AG04450 (cell line): ENCODE results near the gene ITSN1. TPM values are rescaled to one million over a fixed set of nuclear protein-coding genes. Genes with fewer than 3 reads are reported as not detected.

Experiments
- CTCF ChIA-PET: fragments of 300-600, 350-600 bp; formaldehyde crosslinking; extraction: SDS; loops from one replicate; lab custom pipeline; 2022; ENCODE audit warnings: antibody characterized with exemption, inconsistent platforms; lab: Charles Lee
- POLR2A ChIA-PET: fragments of 350-600 bp; formaldehyde crosslinking; extraction: SDS; loops from one replicate; lab custom pipeline; 2021; ENCODE audit warnings: antibody characterized with exemption, inconsistent platforms; lab: Yijun Ruan, JAX
- DNase-seq: peaks from one replicate; pipeline ENCODE4 v3.0.0-alpha.2; 2011; ENCODE audit warnings: low read depth, low spot score
- H3K27ac ChIP-seq: one replicate; pipeline ENCODE4 v1.5.1; 2012; ENCODE audit warnings: low read depth, low read length, control low read depth
- H3K27me3 ChIP-seq: one replicate; pipeline ENCODE4 v1.6.0; 2012; ENCODE audit warnings: low read length; ENCODE audit not compliant: control insufficient read depth, insufficient read depth
- H3K4me3 ChIP-seq: 2 replicates; pipeline ENCODE4 v1.5.1; 2011; ENCODE audit warnings: mild to moderate bottlenecking, low read depth, low read length, control low read depth
- H3K9me3 ChIP-seq: 2 replicates; pipeline ENCODE4 v1.5.1; 2012; ENCODE audit warnings: low read length; ENCODE audit not compliant: control insufficient read depth, insufficient read depth
- CTCF ChIP-seq: IDR thresholded peaks from 2 replicates; pipeline ENCODE4 v1.5.1; 2011; ENCODE audit warnings: low read depth, low read length, control low read depth, inconsistent platforms
- polyA plus RNA-seq: library from polyadenylated mRNA; depleted of rRNA; stranded (reverse); fragments of >200 nt; gene quantifications from 2 replicates; pipeline ENCODE4 v1.2.3, GENCODE V29; 2011

Gene ITSN1
- polyA plus RNA-seq, 1 experiment: 51.5 TPM

GRCh38 chr21:33732038-33732437 lies 89.7 kb downstream of the ITSN1 start:
- no peak for DNase-seq
- no peak overlapping the region for H3K4me3 ChIP-seq
- TF ChIP-seq CTCF: no peak
- H3K27me3 ChIP-seq: no peaks in the 10 kb centered on the region
- CTCF ChIA-PET: no interaction called here
- no peak overlapping the region for H3K27ac ChIP-seq
- H3K9me3 ChIP-seq: no peaks in the 10 kb centered on the region
- POLR2A ChIA-PET: no interaction called here

GRCh38 chr21:33733601-33734000 lies 91.3 kb downstream of the ITSN1 start:
- H3K27ac ChIP-seq: no peak overlapping the region
- no peak for DNase-seq
- H3K4me3 ChIP-seq: no peak overlapping the region
- H3K9me3 ChIP-seq: no peaks in the 10 kb centered on the region
- H3K27me3 ChIP-seq: no peaks in the 10 kb centered on the region
- no peak for TF ChIP-seq CTCF
- POLR2A ChIA-PET: interaction anchor here (0.6 to 1.3 kb wide), 2 partner anchors 27 to 450 kb away, joined by 4 to 6 read pairs; no protein-coding TSS in a partner anchor
- CTCF ChIA-PET: interaction anchor here (0.6 to 1.6 kb wide), 3 partner anchors 11 to 128 kb away, joined by 4 to 6 read pairs (median 5); no protein-coding TSS in a partner anchor

- H3K9me3 ChIP-seq: no peaks in the 10 kb centered on the region
- no peaks in the 10 kb centered on the region for H3K27me3 ChIP-seq
- POLR2A ChIA-PET: interaction anchor here (0.6 to 1.3 kb wide), 2 partner anchors 26 to 450 kb away, joined by 4 to 6 read pairs; no protein-coding TSS in a partner anchor
- no peak for TF ChIP-seq CTCF
- peak; percentile 6 for DNase-seq
- no peak overlapping the region for H3K27ac ChIP-seq
- H3K4me3 ChIP-seq: no peak overlapping the region
- CTCF ChIA-PET: interaction anchor here (0.6 to 1.6 kb wide), 4 partner anchors 12 to 129 kb away, joined by 3 to 6 read pairs (median 4); no protein-coding TSS in a partner anchor
Measured at GRCh38 chr21:33734291-33734690, 92.0 kb downstream of the ITSN1 start.

GRCh38 chr21:33734818-33735217 lies 92.5 kb downstream of the ITSN1 start:
- Histone ChIP-seq H3K4me3 (no peak overlapping the region), H3K27ac (no peak overlapping the region), H3K9me3 (no peaks in the 10 kb centered on the region), H3K27me3 (no peaks in the 10 kb centered on the region)
- ChIA-PET CTCF (interaction anchor here (0.6 to 1.6 kb wide), 3 partner anchors 13 to 129 kb away, joined by 3 to 4 read pairs (median 4); no protein-coding TSS in a partner anchor), POLR2A (no interaction called here)
- TF ChIP-seq CTCF: no peak
- DNase-seq: no peak

- no peak for DNase-seq
- ChIA-PET CTCF (no interaction called here), POLR2A (no interaction called here)
- H3K4me3 ChIP-seq: no peak overlapping the region
- H3K27ac ChIP-seq: no peak overlapping the region
- TF ChIP-seq CTCF: no peak
- H3K27me3 ChIP-seq: no peaks in the 10 kb centered on the region
- no peaks in the 10 kb centered on the region for H3K9me3 ChIP-seq
Measured at GRCh38 chr21:33736569-33736968, 94.3 kb downstream of the ITSN1 start.
